HepG2 (cell line): ENCODE data around the gene PSMA7. TPM values are rescaled to one million over a fixed set of nuclear protein-coding genes. Genes with fewer than 3 reads are reported as not detected.
A peak's percentile ranks its signal among the peaks of the same experiment; 100 is the strongest.

ENCODE experiments used
- ARID2 ChIP-seq: sonication (generic); formaldehyde crosslinking; IDR thresholded peaks from 2 replicates; pipeline ENCODE4 v1.8.1; 2022; ENCODE audit warnings: mild to moderate bottlenecking, missing genetic modification reagents, borderline replicate concordance
- EP300 ChIP-seq, 3 experiments: sonication (generic) in 1 of 3; formaldehyde crosslinking in 1 of 3; IDR thresholded peaks; 2 replicates each; pipeline versions ENCODE4 v1.5.1 to v1.6.1; 2011 to 2020; ENCODE audit warnings: low read depth in 2 of 3, low read length in 2 of 3, borderline replicate concordance in 1 of 3, improper control_type of control experiment in 1 of 3, mild to moderate bottlenecking in 1 of 3, missing genetic modification reagents in 1 of 3, moderate library complexity in 1 of 3
- FOSL1 ChIP-seq: sonication (generic); formaldehyde crosslinking; IDR thresholded peaks from 2 replicates; pipeline ENCODE4 v1.9.0; 2021; ENCODE audit warnings: missing genetic modification reagents, borderline replicate concordance
- FOXA1 ChIP-seq, 2 experiments: fragments of 450-650 bp in 1 of 2; sonication (generic) in 1 of 2; formaldehyde crosslinking in 1 of 2; IDR thresholded peaks; 2 replicates each; pipeline versions ENCODE4 v1.4.0 to v1.6.1; 2016 to 2020; ENCODE audit warnings: missing genetic modification reagents in 1 of 2
- FOXO1 ChIP-seq: sonication (generic); formaldehyde crosslinking; IDR thresholded peaks from 2 replicates; pipeline ENCODE4 v1.4.0; 2020; ENCODE audit warnings: missing genetic modification reagents
- GATAD2A ChIP-seq: IDR thresholded peaks from 2 replicates; pipeline ENCODE4 v1.6.1; 2016
- GTF2F1 ChIP-seq: fragments of 150-350 bp; IDR thresholded peaks from 2 replicates; pipeline ENCODE4 v1.6.1; 2014; ENCODE audit warnings: low read length
- HNRNPUL1 ChIP-seq: fragments of 200-400 bp; formaldehyde crosslinking; IDR thresholded peaks from 2 replicates; pipeline ENCODE4 v1.6.1; 2017; ENCODE audit warnings: low read depth, mild to moderate bottlenecking, low read length, moderate library complexity
- KLF13 ChIP-seq: sonication (generic); formaldehyde crosslinking; IDR thresholded peaks from 2 replicates; pipeline ENCODE4 v1.4.0; 2020; ENCODE audit warnings: mild to moderate bottlenecking, missing genetic modification reagents
- LRRFIP1 ChIP-seq: sonication (generic); formaldehyde crosslinking; conservative IDR thresholded peaks from 2 replicates; pipeline ENCODE4 v1.4.0; 2020; ENCODE audit warnings: missing genetic modification reagents
- MAFK ChIP-seq, 2 experiments: IDR thresholded peaks in 1 of 2; conservative IDR thresholded peaks in 1 of 2; 2 replicates each; pipeline ENCODE4 v1.6.1; 2011; ENCODE audit warnings: improper control_type of control experiment in 2 of 2, low read length in 2 of 2
- NFIB ChIP-seq: sonication (generic); formaldehyde crosslinking; IDR thresholded peaks from 2 replicates; pipeline ENCODE4 v1.9.0; 2021; ENCODE audit warnings: missing genetic modification reagents, mild to moderate bottlenecking, borderline replicate concordance
- RFX3 ChIP-seq: IDR thresholded peaks from 2 replicates; pipeline ENCODE4 v1.6.1; 2016; ENCODE audit warnings: missing biosample characterization, missing genetic modification reagents
- SNRNP70 ChIP-seq: fragments of 200-400 bp; formaldehyde crosslinking; IDR thresholded peaks from 2 replicates; pipeline ENCODE4 v1.6.1; 2017; ENCODE audit warnings: mild to moderate bottlenecking, low read depth, low read length, moderate library complexity
- SRSF9 ChIP-seq: fragments of 200-400 bp; formaldehyde crosslinking; IDR thresholded peaks from 2 replicates; pipeline ENCODE4 v1.6.1; 2018; ENCODE audit warnings: borderline replicate concordance, mild to moderate bottlenecking, low read depth, low read length; ENCODE audit not compliant: insufficient read depth, poor library complexity, severe bottlenecking
- ZNF253 ChIP-seq: sonication (generic); formaldehyde crosslinking; IDR thresholded peaks from 2 replicates; pipeline ENCODE4 v1.8.0; 2022; ENCODE audit warnings: mild to moderate bottlenecking, missing genetic modification reagents, borderline replicate concordance
- ZNF512B ChIP-seq: sonication (generic); formaldehyde crosslinking; IDR thresholded peaks from 2 replicates; pipeline ENCODE4 v1.5.1; 2020; ENCODE audit warnings: missing genetic modification reagents, mild to moderate bottlenecking, borderline replicate concordance
- ZNF569 ChIP-seq: sonication (generic); formaldehyde crosslinking; IDR thresholded peaks from 2 replicates; pipeline ENCODE4 v1.5.0; 2020; ENCODE audit warnings: mild to moderate bottlenecking, missing genetic modification reagents, moderate library complexity, borderline replicate concordance
- ZNF784 ChIP-seq: sonication (generic); formaldehyde crosslinking; IDR thresholded peaks from 2 replicates; pipeline ENCODE4 v1.5.1; 2020; ENCODE audit warnings: missing genetic modification reagents, mild to moderate bottlenecking, borderline replicate concordance
- polyA plus RNA-seq, 8 experiments: library from polyadenylated mRNA; depleted of rRNA in 3 of 8; stranded (reverse) in 7 of 8; unstranded in 1 of 8; fragments of >200 nt; fragmentation: Illumina TruSeq in 4 of 8; extraction: Trizol in 4 of 8; gene quantifications; 2 replicates each; pipeline versions ENCODE4 v1.2.1 to v1.2.3, GENCODE V29; 2011 to 2016; ENCODE audit warnings: low read depth in 4 of 8, missing spikeins in 1 of 8, mixed read lengths in 1 of 8; ENCODE audit not compliant: insufficient read depth in 1 of 8
- total RNA-seq, 5 experiments: library from RNA; depleted of rRNA; stranded (reverse); fragments of >200 nt; fragmentation: Illumina TruSeq; extraction: Trizol; gene quantifications; 2 replicates each; pipeline ENCODE4 v1.2.3, GENCODE V29; 2016; ENCODE audit warnings: low read depth in 1 of 5
- TF ChIP-seq, protein P1 (sequence below): IDR thresholded peaks from 2 replicates; pipeline ENCODE4 v1.6.1; 2016; ENCODE audit warnings: low read depth, borderline replicate concordance
- TF ChIP-seq, protein P2 (sequence below): sonication (generic); formaldehyde crosslinking; IDR thresholded peaks from 2 replicates; pipeline ENCODE4 v1.4.0; 2020; ENCODE audit warnings: mild to moderate bottlenecking, missing genetic modification reagents

Gene PSMA7
- total and polyA plus RNA-seq, 2 of the 13 experiments (the other 11 are each of a cell fraction or from before 2014, with no cell fraction given): 531 to 631 TPM

- TF ChIP-seq ZNF569 (CRISPR knock-in tag): no peak
- no peak for TF ChIP-seq FOXA1 (IDR thresholded peaks at IDR 0.05)
- no peak for TF ChIP-seq FOXA1 (CRISPR knock-in tag; IDR thresholded peaks at IDR 0.05)
- no peak for TF ChIP-seq FOXO1 (CRISPR knock-in tag)
- TF ChIP-seq GATAD2A (CRISPR knock-in tag): peak; percentile 33; the same call in 1 of the 2 replicates
- no peak for TF ChIP-seq HNRNPUL1
- no peak for TF ChIP-seq RFX3 (CRISPR knock-in tag)
- no peak for TF ChIP-seq ZNF512B (CRISPR knock-in tag)
- no peak for TF ChIP-seq NFIB (CRISPR knock-in tag)
- TF ChIP-seq GTF2F1: no peak
- no peak; the same call in 1 of the 2 replicates for TF ChIP-seq ZNF253 (CRISPR knock-in tag)
- no peak for TF ChIP-seq SNRNP70
- TF ChIP-seq KLF13 (CRISPR knock-in tag): 0 out of 2 replicates have a peak, but pooled peaks have one; percentile 41
- no peak for TF ChIP-seq FOSL1 (CRISPR knock-in tag)
- no peak for TF ChIP-seq ZNF784 (CRISPR knock-in tag)
- peak; percentile 93; the same call in 1 of the 2 replicates for TF ChIP-seq ARID2
- TF ChIP-seq MAFK (conservative IDR thresholded peaks at IDR 0.05 in 1 of 2, IDR thresholded peaks at IDR 0.05 in 1 of 2; ENCODE audit: low read length in 2 of 2): no peak
- TF ChIP-seq, protein P1, sequence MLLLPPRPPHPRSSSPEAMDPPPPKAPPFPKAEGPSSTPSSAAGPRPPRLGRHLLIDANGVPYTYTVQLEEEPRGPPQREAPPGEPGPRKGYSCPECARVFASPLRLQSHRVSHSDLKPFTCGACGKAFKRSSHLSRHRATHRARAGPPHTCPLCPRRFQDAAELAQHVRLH: peak; percentile 58; the same call in 1 of the 2 replicates
- TF ChIP-seq, protein P2, sequence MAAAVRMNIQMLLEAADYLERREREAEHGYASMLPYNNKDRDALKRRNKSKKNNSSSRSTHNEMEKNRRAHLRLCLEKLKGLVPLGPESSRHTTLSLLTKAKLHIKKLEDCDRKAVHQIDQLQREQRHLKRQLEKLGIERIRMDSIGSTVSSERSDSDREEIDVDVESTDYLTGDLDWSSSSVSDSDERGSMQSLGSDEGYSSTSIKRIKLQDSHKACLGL (CRISPR knock-in tag): peak; percentile 76
- no peak for TF ChIP-seq EP300 (IDR thresholded peaks at IDR 0.05; ENCODE audit: low read depth in 2 of 2, low read length in 2 of 2)
- TF ChIP-seq EP300 (CRISPR knock-in tag; IDR thresholded peaks at IDR 0.05; ENCODE audit: borderline replicate concordance): no peak
- no peak for TF ChIP-seq SRSF9
- no peak for TF ChIP-seq LRRFIP1 (CRISPR knock-in tag)
Measured at GRCh38 chr20:62143957-62144825, 997 bp upstream of the PSMA7 start (continued).
